Spleen (tissue), 11 donors: ENCODE results near the gene ABTB2. TPM values are rescaled to one million over a fixed set of nuclear protein-coding genes. Genes with fewer than 3 reads are reported as not detected.

Experiments
- DNase-seq: peaks from one replicate; pipeline ENCODE4 v3.0.0-alpha.2; 2020
- H3K27ac ChIP-seq, 8 donors: fragments of 200-600 bp; sonication (generic) in 7 of 8; 1 replicate in 4 of 8; 2 replicates in 4 of 8; pipeline versions ENCODE4 v1.5.0 to v1.8.0; 2016 to 2021; ENCODE audit warnings: inconsistent platforms in 4 of 8, mild to moderate bottlenecking in 4 of 8, moderate library complexity in 1 of 8
- H3K27me3 ChIP-seq, 7 donors: fragments of 200-600 bp; sonication (generic) in 6 of 7; replicated peaks in 1 of 7; 1 replicate in 4 of 7; 2 replicates in 3 of 7; pipeline versions ENCODE4 v1.5.0 to v1.8.0; 2016 to 2021; ENCODE audit warnings: inconsistent platforms in 3 of 7, mild to moderate bottlenecking in 1 of 7
- H3K36me3 ChIP-seq, 6 donors: fragments of 200-600 bp; sonication (generic) in 5 of 6; 1 replicate in 4 of 6; 2 replicates in 2 of 6; pipeline versions ENCODE4 v1.5.0 to v1.8.0; 2016 to 2021; ENCODE audit warnings: inconsistent platforms in 2 of 6
- H3K4me1 ChIP-seq, 6 donors: fragments of 200-600 bp; sonication (generic) in 5 of 6; 1 replicate in 3 of 6; 2 replicates in 3 of 6; pipeline versions ENCODE4 v1.5.0 to v1.8.0; 2016 to 2021; ENCODE audit warnings: inconsistent platforms in 3 of 6
- H3K4me3 ChIP-seq, 8 donors: fragments of 200-600 bp; sonication (generic) in 7 of 8; 1 replicate in 4 of 8; 2 replicates in 4 of 8; pipeline versions ENCODE4 v1.5.0 to v1.8.0; 2016 to 2021; ENCODE audit warnings: inconsistent platforms in 4 of 8, mild to moderate bottlenecking in 4 of 8, moderate library complexity in 2 of 8
- H3K9me3 ChIP-seq, 8 donors: fragments of 200-600 bp; sonication (generic) in 7 of 8; 1 replicate in 4 of 8; 2 replicates in 4 of 8; pipeline versions ENCODE4 v1.5.0 to v1.8.0; 2016 to 2021; ENCODE audit warnings: inconsistent platforms in 4 of 8
- CTCF ChIP-seq, 11 experiments: fragments of 200-600 bp in 7 of 11; fragments of 450-650 bp in 4 of 11; sonication (generic) in 4 of 11; IDR thresholded peaks in 8 of 11; conservative IDR thresholded peaks in 3 of 11; 1 replicate in 7 of 11; 2 replicates in 4 of 11; pipeline versions ENCODE4 v1.4.0 to v1.8.0; 2016 to 2021; ENCODE audit warnings: antibody characterized with exemption in 11 of 11, inconsistent platforms in 4 of 11, mild to moderate bottlenecking in 1 of 11
- POLR2A ChIP-seq, 3 donors: fragments of 450-650 bp; IDR thresholded peaks; one replicate each; pipeline ENCODE4 v1.5.1; 2017; ENCODE audit warnings: antibody characterized with exemption in 3 of 3, mild to moderate bottlenecking in 1 of 3
- POLR2AphosphoS5 ChIP-seq, 3 donors: sonication (generic); formaldehyde crosslinking; IDR thresholded peaks; one replicate each; pipeline ENCODE4 v1.5.1; 2017; ENCODE audit warnings: antibody characterized with exemption in 3 of 3
- WGBS, 5 donors: extraction: QIAGEN DNeasy Blood & Tissue Kit in 3 of 5; methylation state at CpG; one replicate each; pipeline versions ENCODE4 v1.1.5 to v1.1.7; 2013 to 2018; 5-methylcytosine and 5-hydroxymethylcytosine counted together
- intact Hi-C: fragments of 100-400 bp; cut with DNase I; formaldehyde crosslinking; loops from one replicate; pipeline ENCODE4 v1.15.0; 2023; ENCODE audit warnings: low total_unique reads
- polyA plus RNA-seq, 3 donors: library from polyadenylated mRNA; stranded (reverse); fragments of 200-250 nt; gene quantifications; one replicate each; pipeline ENCODE4 v1.2.1, GENCODE V29; 2013
- total RNA-seq, 7 donors: library from RNA; depleted of rRNA in 3 of 7; stranded (reverse); fragments of >200 nt in 3 of 7; fragmentation: NEBNext Ultra II Directional in 4 of 7; extraction: Animal tissue kit (Norgen Biotek cat#: 25700) in 4 of 7; gene quantifications; one replicate each; pipeline versions ENCODE4 v1.1.0 to v1.2.1, GENCODE V29; 2016 to 2021
- donor health status: healthy with polysubstance abuse.
- donor health status: DM: no; HTN: no; CAD: no; lungs with moderate emphysema.
- donor health status: DM: no; HTN: no; CAD: no.
- donor health status: Bipolar disorder and iron deficiency.
- donor health status: healthy.
- donor health status: DM: no; HTN: no; CAD: no.
- donor health status: DM: yes; HTN: yes; CAD: no.

Gene ABTB2
- total and polyA plus RNA-seq, 10 donors = 0.41 to 2.9 (median 1.7) TPM

GRCh38 chr11:34132261-34132965, 225.4 kb downstream of the ABTB2 start:
- Histone ChIP-seq H3K27ac (no peak overlapping the region), H3K36me3 (peaks cover under 1 to 100% (median 92%) of the 10 kb centered on the region in 6 donors), H3K4me1 (no peaks in the 10 kb centered on the region), H3K27me3 (no peaks in the 10 kb centered on the region), H3K4me3 (no peak overlapping the region), H3K9me3 (no peaks in the 10 kb centered on the region)
- TF ChIP-seq POLR2A (IDR thresholded peaks at IDR 0.05) (no peak), CTCF (IDR thresholded peaks at IDR 0.05 in 8 of 11, conservative IDR thresholded peaks at IDR 0.05 in 3 of 11) (no peak), POLR2AphosphoS5 (IDR thresholded peaks at IDR 0.05) (no peak)
- intact Hi-C loops = no loop called here
- DNase-seq = no peak
- WGBS, 5 donors = 92 to 97% (median 96%) methylated on average over 4 of the region's 4 CpGs

GRCh38 chr11:34128824-34129223, 229.0 kb downstream of the ABTB2 start:
- H3K9me3 ChIP-seq = no peaks in the 10 kb centered on the region
- intact Hi-C loops = no loop called here
- no peak overlapping the region for H3K27ac ChIP-seq
- no peaks in the 10 kb centered on the region for H3K27me3 ChIP-seq
- H3K4me3 ChIP-seq = no peak overlapping the region
- TF ChIP-seq CTCF (IDR thresholded peaks at IDR 0.05 in 8 of 11, conservative IDR thresholded peaks at IDR 0.05 in 3 of 11) (no peak), POLR2AphosphoS5 (IDR thresholded peaks at IDR 0.05) (no peak), POLR2A (IDR thresholded peaks at IDR 0.05) (no peak)
- WGBS, 5 donors = 97 to 100% (median 98%) methylated on average over 3 of the region's 3 CpGs
- H3K4me1 ChIP-seq = no peaks in the 10 kb centered on the region
- H3K36me3 ChIP-seq = peaks cover 10 to 100% (median 92%) of the 10 kb centered on the region in 6 donors
- no peak for DNase-seq

- Histone ChIP-seq H3K9me3 (no peaks in the 10 kb centered on the region), H3K27ac (no peak overlapping the region), H3K4me1 (no peaks in the 10 kb centered on the region), H3K27me3 (no peaks in the 10 kb centered on the region), H3K36me3 (peaks cover 10 to 100% (median 92%) of the 10 kb centered on the region in 6 donors), H3K4me3 (no peak overlapping the region)
- intact Hi-C loops = no loop called here
- WGBS, 5 donors = 92 to 96% (median 93%) methylated on average over 12 of the region's 12 CpGs
- TF ChIP-seq POLR2A (IDR thresholded peaks at IDR 0.05) (no peak), CTCF (IDR thresholded peaks at IDR 0.05 in 8 of 11, conservative IDR thresholded peaks at IDR 0.05 in 3 of 11) (no peak)
- DNase-seq = no peak
Observed at GRCh38 chr11:34126959-34127848, 230.6 kb downstream of the ABTB2 start.
